ENCODE measurements around the gene ABHD16A. TPM values are rescaled to one million over a fixed set of nuclear protein-coding genes. Genes with fewer than 3 reads are reported as not detected.

The ABHD16A gene
- total and polyA plus RNA-seq, 8 donors = 15.1 to 122 (median 46.8) TPM

GRCh38 chr6:31706599-31706998 lies 3.5 kb upstream of the ABHD16A start, which contains the start of gene LY6G6F:
LY6G6F (plus strand) TSS chr6:31706866; CDS start chr6:31706907, 41 bp downstream.
- Histone ChIP-seq H3K4me3 (no peak within 1 kb of the TSS), H3K36me3 (no peaks in the 10 kb centered on the region), H3K4me1 (peaks cover 8 to 25% (median 13%) of the 10 kb centered on the region in 4 donors), H3K9me3 (no peaks in the 10 kb centered on the region), H3K27ac (no peak within 1 kb of the TSS), H3K27me3 (peaks cover 0 to 4% (median 0%) of the 10 kb centered on the region in 3 donors)
- WGBS, 5 donors = 44 to 65% (median 53%) methylated on average over 3 of the region's 3 CpGs
- DNase-seq = no peak
- no peak for TF ChIP-seq CTCF (IDR thresholded peaks at IDR 0.05)
- TF ChIP-seq EP300 (IDR thresholded peaks at IDR 0.05) = no peak
- TF ChIP-seq POLR2A (IDR thresholded peaks at IDR 0.05) = no peak
- TF ChIP-seq POLR2AphosphoS5 (IDR thresholded peaks at IDR 0.05) = no peak
- intact Hi-C loops (cut with DNase I; ENCODE audit: low total_unique reads) = no loop called here

- no peak for DNase-seq
- Histone ChIP-seq H3K9me3 (no peaks in the 10 kb centered on the region), H3K27me3 (peaks cover 0 to 4% (median 0%) of the 10 kb centered on the region in 3 donors), H3K27ac (no peak overlapping the region), H3K4me3 (no peak overlapping the region), H3K4me1 (peaks cover 11 to 27% (median 20%) of the 10 kb centered on the region in 4 donors), H3K36me3 (peaks cover 0 to 2% (median under 1%) of the 10 kb centered on the region in 4 donors)
- no peak for TF ChIP-seq POLR2AphosphoS5 (IDR thresholded peaks at IDR 0.05)
- no peak for TF ChIP-seq POLR2A (IDR thresholded peaks at IDR 0.05)
- no peak for TF ChIP-seq CTCF (IDR thresholded peaks at IDR 0.05)
- no peak for TF ChIP-seq EP300 (IDR thresholded peaks at IDR 0.05)
- WGBS, 5 donors = 88 to 94% (median 92%) methylated on average over 5 to 6 of the region's 6 CpGs
- intact Hi-C loops (cut with DNase I; ENCODE audit: low total_unique reads) = no loop called here
Observed at GRCh38 chr6:31705931-31706330, 2.8 kb upstream of the ABHD16A start.

- intact Hi-C loops (cut with DNase I; ENCODE audit: low total_unique reads) = no loop called here
- no peak for TF ChIP-seq POLR2A (IDR thresholded peaks at IDR 0.05)
- no peak for TF ChIP-seq POLR2AphosphoS5 (IDR thresholded peaks at IDR 0.05)
- Histone ChIP-seq H3K9me3 (no peaks in the 10 kb centered on the region), H3K27me3 (no peaks in the 10 kb centered on the region), H3K4me1 (peaks cover 11 to 44% (median 26%) of the 10 kb centered on the region in 4 donors), H3K27ac (peak overlapping the region; percentile 94 to 99 (median 97)), H3K4me3 (peak overlapping the region; percentile 63 to 83 (median 70)), H3K36me3 (peaks cover 5 to 37% (median 31%) of the 10 kb centered on the region in 4 donors)
- WGBS, 5 donors = 0 to 1% (median 1%) methylated on average over 10 of the region's 10 CpGs
- no peak for DNase-seq
Observed at GRCh38 chr6:31702405-31702818, 712 bp downstream of the ABHD16A start.

- H3K4me1 ChIP-seq = peaks cover 11 to 44% (median 26%) of the 10 kb centered on the region in 4 donors
- no peak for TF ChIP-seq CTCF (IDR thresholded peaks at IDR 0.05)
- no peak for TF ChIP-seq POLR2AphosphoS5 (IDR thresholded peaks at IDR 0.05)
- no peak for TF ChIP-seq POLR2A (IDR thresholded peaks at IDR 0.05)
- no peak for TF ChIP-seq EP300 (IDR thresholded peaks at IDR 0.05)
- H3K36me3 ChIP-seq = peaks cover 7 to 42% (median 37%) of the 10 kb centered on the region in 4 donors
- intact Hi-C loops (cut with DNase I; ENCODE audit: low total_unique reads) = no loop called here
- H3K4me3 ChIP-seq = peak overlapping the region; percentile 63 to 83 (median 70)
- DNase-seq = peak in 1 of 2 donors; percentile 45
- peak overlapping the region; percentile 22 to 99 (median 97) for H3K27ac ChIP-seq
- WGBS, 5 donors = 16 to 27% (median 24%) methylated on average over 7 of the region's 7 CpGs
- H3K9me3 ChIP-seq = no peaks in the 10 kb centered on the region
- H3K27me3 ChIP-seq = no peaks in the 10 kb centered on the region
Observed at GRCh38 chr6:31701666-31702404, 1.3 kb downstream of the ABHD16A start.
